ENCODE data around the gene SLC17A3. TPM values are rescaled to one million over a fixed set of nuclear protein-coding genes. Genes with fewer than 3 reads are reported as not detected.

Gene SLC17A3
- total and polyA plus RNA-seq, 2 experiments from 2014 or later: not detected

GRCh38 chr6:25852756-25853155, 21.3 kb downstream of the SLC17A3 start:
- H3K36me3 ChIP-seq (ENCODE audit: insufficient read depth): no peaks in the 10 kb centered on the region; the same call in 1 of the 2 replicates
- H3K4me3 ChIP-seq: no peak overlapping the region
- no peaks in the 10 kb centered on the region for H4K20me1 ChIP-seq (replicated peaks; ENCODE audit: insufficient read depth)
- H3K27me3 Mint-ChIP-seq (ENCODE audit: insufficient read depth, low read depth, poor library complexity): no peaks in the 10 kb centered on the region
- H3K36me3 Mint-ChIP-seq (ENCODE audit: low read depth): no peaks in the 10 kb centered on the region
- H3K9me2 ChIP-seq (ENCODE audit: insufficient read depth): no peaks in the 10 kb centered on the region
- no peaks in the 10 kb centered on the region for H3F3A ChIP-seq (replicated peaks; ENCODE audit: low read depth)
- DNase-seq (ENCODE audit: low spot score) (no peak), ATAC-seq (no peak)
- TF ChIP-seq, protein P1, sequence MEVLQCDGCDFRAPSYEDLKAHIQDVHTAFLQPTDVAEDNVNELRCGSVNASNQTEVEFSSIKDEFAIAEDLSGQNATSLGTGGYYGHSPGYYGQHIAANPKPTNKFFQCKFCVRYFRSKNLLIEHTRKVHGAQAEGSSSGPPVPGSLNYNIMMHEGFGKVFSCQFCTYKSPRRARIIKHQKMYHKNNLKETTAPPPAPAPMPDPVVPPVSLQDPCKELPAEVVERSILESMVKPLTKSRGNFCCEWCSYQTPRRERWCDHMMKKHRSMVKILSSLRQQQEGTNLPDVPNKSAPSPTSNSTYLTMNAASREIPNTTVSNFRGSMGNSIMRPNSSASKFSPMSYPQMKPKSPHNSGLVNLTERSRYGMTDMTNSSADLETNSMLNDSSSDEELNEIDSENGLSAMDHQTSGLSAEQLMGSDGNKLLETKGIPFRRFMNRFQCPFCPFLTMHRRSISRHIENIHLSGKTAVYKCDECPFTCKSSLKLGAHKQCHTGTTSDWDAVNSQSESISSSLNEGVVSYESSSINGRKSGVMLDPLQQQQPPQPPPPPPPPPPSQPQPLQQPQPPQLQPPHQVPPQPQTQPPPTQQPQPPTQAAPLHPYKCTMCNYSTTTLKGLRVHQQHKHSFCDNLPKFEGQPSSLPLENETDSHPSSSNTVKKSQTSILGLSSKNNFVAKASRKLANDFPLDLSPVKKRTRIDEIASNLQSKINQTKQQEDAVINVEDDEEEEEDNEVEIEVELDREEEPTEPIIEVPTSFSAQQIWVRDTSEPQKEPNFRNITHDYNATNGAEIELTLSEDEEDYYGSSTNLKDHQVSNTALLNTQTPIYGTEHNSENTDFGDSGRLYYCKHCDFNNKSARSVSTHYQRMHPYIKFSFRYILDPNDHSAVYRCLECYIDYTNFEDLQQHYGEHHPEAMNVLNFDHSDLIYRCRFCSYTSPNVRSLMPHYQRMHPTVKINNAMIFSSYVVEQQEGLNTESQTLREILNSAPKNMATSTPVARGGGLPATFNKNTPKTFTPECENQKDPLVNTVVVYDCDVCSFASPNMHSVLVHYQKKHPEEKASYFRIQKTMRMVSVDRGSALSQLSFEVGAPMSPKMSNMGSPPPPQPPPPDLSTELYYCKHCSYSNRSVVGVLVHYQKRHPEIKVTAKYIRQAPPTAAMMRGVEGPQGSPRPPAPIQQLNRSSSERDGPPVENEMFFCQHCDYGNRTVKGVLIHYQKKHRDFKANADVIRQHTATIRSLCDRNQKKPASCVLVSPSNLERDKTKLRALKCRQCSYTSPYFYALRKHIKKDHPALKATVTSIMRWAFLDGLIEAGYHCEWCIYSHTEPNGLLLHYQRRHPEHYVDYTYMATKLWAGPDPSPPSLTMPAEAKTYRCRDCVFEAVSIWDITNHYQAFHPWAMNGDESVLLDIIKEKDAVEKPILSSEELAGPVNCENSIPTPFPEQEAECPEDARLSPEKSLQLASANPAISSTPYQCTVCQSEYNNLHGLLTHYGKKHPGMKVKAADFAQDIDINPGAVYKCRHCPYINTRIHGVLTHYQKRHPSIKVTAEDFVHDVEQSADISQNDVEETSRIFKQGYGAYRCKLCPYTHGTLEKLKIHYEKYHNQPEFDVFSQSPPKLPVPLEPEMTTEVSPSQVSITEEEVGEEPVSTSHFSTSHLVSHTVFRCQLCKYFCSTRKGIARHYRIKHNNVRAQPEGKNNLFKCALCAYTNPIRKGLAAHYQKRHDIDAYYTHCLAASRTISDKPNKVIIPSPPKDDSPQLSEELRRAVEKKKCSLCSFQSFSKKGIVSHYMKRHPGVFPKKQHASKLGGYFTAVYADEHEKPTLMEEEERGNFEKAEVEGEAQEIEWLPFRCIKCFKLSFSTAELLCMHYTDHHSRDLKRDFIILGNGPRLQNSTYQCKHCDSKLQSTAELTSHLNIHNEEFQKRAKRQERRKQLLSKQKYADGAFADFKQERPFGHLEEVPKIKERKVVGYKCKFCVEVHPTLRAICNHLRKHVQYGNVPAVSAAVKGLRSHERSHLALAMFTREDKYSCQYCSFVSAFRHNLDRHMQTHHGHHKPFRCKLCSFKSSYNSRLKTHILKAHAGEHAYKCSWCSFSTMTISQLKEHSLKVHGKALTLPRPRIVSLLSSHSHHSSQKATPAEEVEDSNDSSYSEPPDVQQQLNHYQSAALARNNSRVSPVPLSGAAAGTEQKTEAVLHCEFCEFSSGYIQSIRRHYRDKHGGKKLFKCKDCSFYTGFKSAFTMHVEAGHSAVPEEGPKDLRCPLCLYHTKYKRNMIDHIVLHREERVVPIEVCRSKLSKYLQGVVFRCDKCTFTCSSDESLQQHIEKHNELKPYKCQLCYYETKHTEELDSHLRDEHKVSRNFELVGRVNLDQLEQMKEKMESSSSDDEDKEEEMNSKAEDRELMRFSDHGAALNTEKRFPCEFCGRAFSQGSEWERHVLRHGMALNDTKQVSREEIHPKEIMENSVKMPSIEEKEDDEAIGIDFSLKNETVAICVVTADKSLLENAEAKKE (CRISPR knock-in tag; IDR thresholded peaks at IDR 0.05): no peak
- TF ChIP-seq POLR2AphosphoS5 (IDR thresholded peaks at IDR 0.05; ENCODE audit: low read depth) (no peak), EZH2 (IDR thresholded peaks at IDR 0.05; ENCODE audit: low read depth, unreplicated experiment) (no peak)
- no peaks in the 10 kb centered on the region for H3K9me3 Mint-ChIP-seq
- H3K4me1 Mint-ChIP-seq: peaks cover 12% of the 10 kb centered on the region; the same call in 2 of the 3 replicates
- no peaks in the 10 kb centered on the region for H3K79me2 ChIP-seq (replicated peaks; ENCODE audit: insufficient read depth)
- H3K27me3 ChIP-seq (ENCODE audit: insufficient read depth): no peaks in the 10 kb centered on the region
- peaks cover 11% of the 10 kb centered on the region; the same call in 1 of the 2 replicates for H3K4me1 ChIP-seq (ENCODE audit: insufficient read depth)
- no peak overlapping the region for H2AFZ ChIP-seq
- H3K27ac ChIP-seq (ENCODE audit: low read depth): no peak overlapping the region
- H3K4me3 Mint-ChIP-seq: no peak overlapping the region
- H3K27ac Mint-ChIP-seq: no peak overlapping the region
- H3K4me2 ChIP-seq: no peak overlapping the region

DNA sequence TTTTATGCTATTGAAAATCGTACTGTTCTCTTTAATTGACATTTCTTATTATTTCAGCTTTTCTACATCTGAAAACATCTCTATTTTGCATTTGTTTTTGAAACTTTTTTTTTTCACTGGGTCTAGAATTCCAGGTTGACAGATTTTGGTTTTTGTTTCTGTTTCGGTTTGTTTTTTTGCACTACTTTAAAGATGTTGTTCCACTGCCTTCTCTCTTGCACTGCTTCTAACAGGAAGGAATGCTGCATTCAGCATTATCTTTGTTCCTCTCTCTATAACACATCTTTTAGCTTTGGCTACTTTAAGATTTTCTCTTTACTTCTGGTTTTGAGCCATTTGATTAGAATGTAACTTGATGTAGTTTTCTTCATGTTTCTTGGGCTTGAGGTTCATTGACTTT, 22.1 kb downstream of the SLC17A3 start:
- no peaks in the 10 kb centered on the region for H3K36me3 Mint-ChIP-seq (ENCODE audit: low read depth)
- no peak overlapping the region for H3K4me3 Mint-ChIP-seq
- Histone ChIP-seq H3K9me2 (ENCODE audit: insufficient read depth) (no peaks in the 10 kb centered on the region), H3K4me1 (ENCODE audit: insufficient read depth) (peaks cover 11% of the 10 kb centered on the region; the same call in 1 of the 2 replicates), H3K27ac (ENCODE audit: low read depth) (no peak overlapping the region), H3K4me2 (no peak overlapping the region), H2AFZ (no peak overlapping the region), H3K4me3 (no peak overlapping the region), H3K79me2 (replicated peaks; ENCODE audit: insufficient read depth) (no peaks in the 10 kb centered on the region), H4K20me1 (replicated peaks; ENCODE audit: insufficient read depth) (no peaks in the 10 kb centered on the region), H3K36me3 (ENCODE audit: insufficient read depth) (no peaks in the 10 kb centered on the region; the same call in 1 of the 2 replicates), H3K27me3 (ENCODE audit: insufficient read depth) (no peaks in the 10 kb centered on the region), H3F3A (replicated peaks; ENCODE audit: low read depth) (no peaks in the 10 kb centered on the region)
- peaks cover 12% of the 10 kb centered on the region; the same call in 2 of the 3 replicates for H3K4me1 Mint-ChIP-seq
- ATAC-seq (no peak), DNase-seq (ENCODE audit: low spot score) (no peak)
- H3K27me3 Mint-ChIP-seq (ENCODE audit: insufficient read depth, low read depth, poor library complexity): no peaks in the 10 kb centered on the region
- H3K9me3 Mint-ChIP-seq: no peaks in the 10 kb centered on the region
- no peak overlapping the region for H3K27ac Mint-ChIP-seq
- TF ChIP-seq EZH2phosphoT487 (IDR thresholded peaks at IDR 0.05; ENCODE audit: unreplicated experiment) (no peak), POLR2AphosphoS5 (IDR thresholded peaks at IDR 0.05; ENCODE audit: low read depth) (no peak), STAT1 (IDR thresholded peaks at IDR 0.05; ENCODE audit: unreplicated experiment) (no peak), ZNF114 (CRISPR knock-in tag; IDR thresholded peaks at IDR 0.05) (no peak), NANOG (IDR thresholded peaks at IDR 0.05; ENCODE audit: borderline replicate concordance) (no peak)
- TF ChIP-seq, protein P2, sequence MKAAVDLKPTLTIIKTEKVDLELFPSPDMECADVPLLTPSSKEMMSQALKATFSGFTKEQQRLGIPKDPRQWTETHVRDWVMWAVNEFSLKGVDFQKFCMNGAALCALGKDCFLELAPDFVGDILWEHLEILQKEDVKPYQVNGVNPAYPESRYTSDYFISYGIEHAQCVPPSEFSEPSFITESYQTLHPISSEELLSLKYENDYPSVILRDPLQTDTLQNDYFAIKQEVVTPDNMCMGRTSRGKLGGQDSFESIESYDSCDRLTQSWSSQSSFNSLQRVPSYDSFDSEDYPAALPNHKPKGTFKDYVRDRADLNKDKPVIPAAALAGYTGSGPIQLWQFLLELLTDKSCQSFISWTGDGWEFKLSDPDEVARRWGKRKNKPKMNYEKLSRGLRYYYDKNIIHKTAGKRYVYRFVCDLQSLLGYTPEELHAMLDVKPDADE (IDR thresholded peaks at IDR 0.05): no peak
- TF ChIP-seq, protein P3, sequence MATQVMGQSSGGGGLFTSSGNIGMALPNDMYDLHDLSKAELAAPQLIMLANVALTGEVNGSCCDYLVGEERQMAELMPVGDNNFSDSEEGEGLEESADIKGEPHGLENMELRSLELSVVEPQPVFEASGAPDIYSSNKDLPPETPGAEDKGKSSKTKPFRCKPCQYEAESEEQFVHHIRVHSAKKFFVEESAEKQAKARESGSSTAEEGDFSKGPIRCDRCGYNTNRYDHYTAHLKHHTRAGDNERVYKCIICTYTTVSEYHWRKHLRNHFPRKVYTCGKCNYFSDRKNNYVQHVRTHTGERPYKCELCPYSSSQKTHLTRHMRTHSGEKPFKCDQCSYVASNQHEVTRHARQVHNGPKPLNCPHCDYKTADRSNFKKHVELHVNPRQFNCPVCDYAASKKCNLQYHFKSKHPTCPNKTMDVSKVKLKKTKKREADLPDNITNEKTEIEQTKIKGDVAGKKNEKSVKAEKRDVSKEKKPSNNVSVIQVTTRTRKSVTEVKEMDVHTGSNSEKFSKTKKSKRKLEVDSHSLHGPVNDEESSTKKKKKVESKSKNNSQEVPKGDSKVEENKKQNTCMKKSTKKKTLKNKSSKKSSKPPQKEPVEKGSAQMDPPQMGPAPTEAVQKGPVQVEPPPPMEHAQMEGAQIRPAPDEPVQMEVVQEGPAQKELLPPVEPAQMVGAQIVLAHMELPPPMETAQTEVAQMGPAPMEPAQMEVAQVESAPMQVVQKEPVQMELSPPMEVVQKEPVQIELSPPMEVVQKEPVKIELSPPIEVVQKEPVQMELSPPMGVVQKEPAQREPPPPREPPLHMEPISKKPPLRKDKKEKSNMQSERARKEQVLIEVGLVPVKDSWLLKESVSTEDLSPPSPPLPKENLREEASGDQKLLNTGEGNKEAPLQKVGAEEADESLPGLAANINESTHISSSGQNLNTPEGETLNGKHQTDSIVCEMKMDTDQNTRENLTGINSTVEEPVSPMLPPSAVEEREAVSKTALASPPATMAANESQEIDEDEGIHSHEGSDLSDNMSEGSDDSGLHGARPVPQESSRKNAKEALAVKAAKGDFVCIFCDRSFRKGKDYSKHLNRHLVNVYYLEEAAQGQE (IDR thresholded peaks at IDR 0.05; ENCODE audit: unreplicated experiment): no peak
